Testis (tissue), 2 donors: ENCODE data around the gene ZBTB20.
A peak's percentile ranks its signal among the peaks of the same experiment; 100 is the strongest.

Experiments
- POLR2A ChIP-seq: fragments of 450-650 bp; IDR thresholded peaks from one replicate; pipeline ENCODE4 v1.6.1; 2017; ENCODE audit warnings: antibody characterized with exemption, mild to moderate bottlenecking, moderate library complexity
- TF ChIP-seq, protein P1 (sequence below), 3 experiments: fragments of 450-650 bp in 2 of 3; fragments of 200-600 bp in 1 of 3; sonication (generic) in 1 of 3; IDR thresholded peaks; one replicate each; pipeline ENCODE4 v1.5.1; 2016 to 2019; ENCODE audit warnings: antibody characterized with exemption in 3 of 3, mild to moderate bottlenecking in 2 of 3, moderate library complexity in 1 of 3

DNA sequence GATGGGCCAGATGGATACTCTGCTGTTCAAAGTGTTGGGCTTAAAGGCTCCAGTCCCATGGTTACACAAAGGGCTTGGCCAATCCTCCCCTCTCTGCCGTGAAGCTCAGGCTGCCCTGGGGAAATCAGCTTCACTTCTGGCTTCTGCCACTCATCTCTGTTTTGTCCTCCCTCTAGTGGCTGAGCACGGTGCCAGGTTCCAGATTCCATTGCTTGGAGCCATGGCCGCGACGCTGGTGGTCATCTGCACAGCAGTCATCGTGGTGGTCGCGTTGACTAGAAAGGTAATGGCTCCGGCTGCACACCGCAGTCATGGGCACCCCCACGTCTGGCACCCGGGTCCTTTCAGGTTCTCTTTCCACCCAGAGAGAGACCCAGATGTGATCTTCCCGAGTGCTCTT lies 847.7 kb downstream of the ZBTB20 start:
- TF ChIP-seq, protein P1, sequence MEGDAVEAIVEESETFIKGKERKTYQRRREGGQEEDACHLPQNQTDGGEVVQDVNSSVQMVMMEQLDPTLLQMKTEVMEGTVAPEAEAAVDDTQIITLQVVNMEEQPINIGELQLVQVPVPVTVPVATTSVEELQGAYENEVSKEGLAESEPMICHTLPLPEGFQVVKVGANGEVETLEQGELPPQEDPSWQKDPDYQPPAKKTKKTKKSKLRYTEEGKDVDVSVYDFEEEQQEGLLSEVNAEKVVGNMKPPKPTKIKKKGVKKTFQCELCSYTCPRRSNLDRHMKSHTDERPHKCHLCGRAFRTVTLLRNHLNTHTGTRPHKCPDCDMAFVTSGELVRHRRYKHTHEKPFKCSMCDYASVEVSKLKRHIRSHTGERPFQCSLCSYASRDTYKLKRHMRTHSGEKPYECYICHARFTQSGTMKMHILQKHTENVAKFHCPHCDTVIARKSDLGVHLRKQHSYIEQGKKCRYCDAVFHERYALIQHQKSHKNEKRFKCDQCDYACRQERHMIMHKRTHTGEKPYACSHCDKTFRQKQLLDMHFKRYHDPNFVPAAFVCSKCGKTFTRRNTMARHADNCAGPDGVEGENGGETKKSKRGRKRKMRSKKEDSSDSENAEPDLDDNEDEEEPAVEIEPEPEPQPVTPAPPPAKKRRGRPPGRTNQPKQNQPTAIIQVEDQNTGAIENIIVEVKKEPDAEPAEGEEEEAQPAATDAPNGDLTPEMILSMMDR (IDR thresholded peaks at IDR 0.05): peak in 1 of 3 experiments; percentile 34
- TF ChIP-seq POLR2A: no peak
